NT2/D1 (cell line): ENCODE measurements around the gene CORT.

ENCODE experiments used
- SUZ12 ChIP-seq: IDR thresholded peaks from 2 replicates; pipeline ENCODE4 v1.6.1; 2011; ENCODE audit not compliant: insufficient read length, insufficient read depth; ENCODE audit errors: extremely low read depth
- YY1 ChIP-seq: IDR thresholded peaks from 2 replicates; pipeline ENCODE4 v1.6.1; 2011; ENCODE audit not compliant: insufficient read length, insufficient read depth
- ZNF274 ChIP-seq: IDR thresholded peaks from 2 replicates; pipeline ENCODE4 v1.6.1; 2011; ENCODE audit warnings: mild to moderate bottlenecking, low read depth, low read length

DNA sequence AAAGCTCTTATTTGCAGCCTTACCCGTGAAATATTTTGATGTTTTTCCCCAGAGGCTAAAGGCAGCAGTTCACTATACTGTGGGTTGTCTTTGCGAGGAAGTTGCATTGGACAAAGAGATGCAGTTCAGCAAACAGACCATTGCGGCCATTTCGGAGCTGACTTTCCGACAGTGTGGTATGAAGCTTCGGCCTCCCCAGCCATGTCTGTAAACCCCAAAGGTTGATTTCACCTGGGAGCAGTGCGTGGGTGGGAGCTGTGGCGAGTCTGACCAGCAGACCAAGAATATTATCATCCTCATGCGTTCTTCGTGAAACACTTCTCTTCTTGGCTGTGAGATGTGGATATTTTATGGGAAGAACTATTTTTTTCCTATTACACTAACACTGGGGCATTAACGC, 16.0 kb upstream of the CORT start:
- TF ChIP-seq YY1 (no peak), ZNF274 (no peak), SUZ12 (no peak)
